ENCODE data around the gene AMIGO1. TPM values are rescaled to one million over a fixed set of nuclear protein-coding genes. Genes with fewer than 3 reads are reported as not detected.

The AMIGO1 gene
- total RNA-seq, 1 experiment from 2014 or later = 2.7 TPM

DNA sequence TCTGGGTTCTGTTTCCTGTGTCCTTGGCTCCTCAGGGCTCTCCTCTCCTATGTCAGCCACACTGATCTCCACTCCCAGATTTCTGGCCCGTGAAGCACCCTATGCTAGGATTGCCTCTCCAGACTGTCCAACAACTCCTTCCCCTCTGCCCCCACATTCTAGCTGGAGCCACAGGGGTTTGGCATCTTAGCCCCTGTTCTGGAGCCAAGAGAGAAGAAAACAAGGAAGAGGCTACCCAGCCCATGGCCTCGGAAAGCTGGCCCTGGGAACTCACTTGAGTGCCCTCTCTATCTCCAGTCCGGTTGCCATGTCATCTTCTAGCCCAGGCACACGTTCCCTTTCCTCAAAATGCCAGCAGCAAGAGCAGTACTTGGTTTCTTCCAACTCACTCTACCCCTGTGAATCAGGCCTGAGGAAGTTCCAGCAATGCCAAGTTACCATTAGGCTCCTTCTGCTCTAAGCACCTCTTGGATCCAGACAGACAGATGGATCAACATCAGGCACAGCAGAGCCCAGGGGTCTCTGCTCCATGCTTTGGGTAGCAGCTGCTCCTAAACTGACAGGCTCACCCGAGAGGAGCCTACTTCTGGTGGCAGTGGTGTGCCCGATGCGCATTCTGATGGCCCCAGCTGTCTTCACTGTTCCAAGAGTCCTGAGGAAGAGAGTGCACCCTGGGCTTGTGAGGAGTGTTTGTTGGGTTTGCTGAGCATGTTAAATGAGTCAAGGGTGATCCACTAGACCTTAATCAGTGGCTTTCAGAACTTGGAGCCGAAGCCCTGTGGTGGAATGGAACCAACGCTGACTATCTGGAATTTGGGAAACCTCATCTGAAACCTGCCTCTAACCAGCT lies 18.5 kb upstream of the AMIGO1 start:
- TF ChIP-seq EZH2 (IDR thresholded peaks at IDR 0.05; ENCODE audit: low read length, unreplicated experiment) = no peak
- DNase-seq (no peak), ATAC-seq (no peak)
- H3K27me3 ChIP-seq (ENCODE audit: low read length) = 0 out of 2 replicates have a peak, but pooled peaks cover 8% of the 10 kb centered on the region
- no peak overlapping the region for H3K9ac ChIP-seq (ENCODE audit: low read length)
- H3K4me3 ChIP-seq (ENCODE audit: low read length) = no peak overlapping the region
- no peaks in the 10 kb centered on the region for H3K9me3 ChIP-seq (ENCODE audit: low read length)
- H3F3A ChIP-seq (ENCODE audit: low read length, unreplicated experiment) = no peaks in the 10 kb centered on the region
- no peaks in the 10 kb centered on the region for H4K20me1 ChIP-seq (ENCODE audit: low read length)
- POLR2A ChIA-PET (ENCODE audit: unreplicated experiment) = no interaction called here
- H3K79me2 ChIP-seq (ENCODE audit: low read length) = no peaks in the 10 kb centered on the region
- no peaks in the 10 kb centered on the region for H3K4me1 ChIP-seq (ENCODE audit: insufficient read depth, low read length)
- no peak overlapping the region for H3K27ac ChIP-seq (ENCODE audit: low read length)
- H2AFZ ChIP-seq (ENCODE audit: low read length) = no peak overlapping the region
- intact Hi-C loops (cut with micrococcal nuclease) = no loop called here
- no TSS peak for BruUV-seq (replicated peaks)
- CTCF ChIA-PET = no interaction called here
- H3K36me3 ChIP-seq (ENCODE audit: low read depth, low read length) = no peaks in the 10 kb centered on the region
- no peaks in the 10 kb centered on the region for H3K9me2 ChIP-seq (replicated peaks; ENCODE audit: low read length)
- no peak overlapping the region for H3K4me2 ChIP-seq (ENCODE audit: low read length)

GRCh38 chr1:109527098-109527811 lies 17.7 kb upstream of the AMIGO1 start:
- H3K27ac ChIP-seq (ENCODE audit: low read length) = no peak overlapping the region
- ATAC-seq (no peak), DNase-seq (no peak)
- H4K20me1 ChIP-seq (ENCODE audit: low read length) = no peaks in the 10 kb centered on the region
- no peaks in the 10 kb centered on the region for H3F3A ChIP-seq (ENCODE audit: low read length, unreplicated experiment)
- POLR2A ChIA-PET (ENCODE audit: unreplicated experiment) = no interaction called here
- BruUV-seq (replicated peaks) = no TSS peak
- H3K4me3 ChIP-seq (ENCODE audit: low read length) = no peak overlapping the region
- intact Hi-C loops (cut with micrococcal nuclease) = no loop called here
- no peaks in the 10 kb centered on the region for H3K9me2 ChIP-seq (replicated peaks; ENCODE audit: low read length)
- CTCF ChIA-PET = no interaction called here
- H3K4me1 ChIP-seq (ENCODE audit: insufficient read depth, low read length) = no peaks in the 10 kb centered on the region
- TF ChIP-seq EZH2phosphoT487 (IDR thresholded peaks at IDR 0.05; ENCODE audit: borderline replicate concordance, low read length) (no peak), EZH2 (IDR thresholded peaks at IDR 0.05; ENCODE audit: low read length, unreplicated experiment) (no peak)
- TF ChIP-seq, protein P1, sequence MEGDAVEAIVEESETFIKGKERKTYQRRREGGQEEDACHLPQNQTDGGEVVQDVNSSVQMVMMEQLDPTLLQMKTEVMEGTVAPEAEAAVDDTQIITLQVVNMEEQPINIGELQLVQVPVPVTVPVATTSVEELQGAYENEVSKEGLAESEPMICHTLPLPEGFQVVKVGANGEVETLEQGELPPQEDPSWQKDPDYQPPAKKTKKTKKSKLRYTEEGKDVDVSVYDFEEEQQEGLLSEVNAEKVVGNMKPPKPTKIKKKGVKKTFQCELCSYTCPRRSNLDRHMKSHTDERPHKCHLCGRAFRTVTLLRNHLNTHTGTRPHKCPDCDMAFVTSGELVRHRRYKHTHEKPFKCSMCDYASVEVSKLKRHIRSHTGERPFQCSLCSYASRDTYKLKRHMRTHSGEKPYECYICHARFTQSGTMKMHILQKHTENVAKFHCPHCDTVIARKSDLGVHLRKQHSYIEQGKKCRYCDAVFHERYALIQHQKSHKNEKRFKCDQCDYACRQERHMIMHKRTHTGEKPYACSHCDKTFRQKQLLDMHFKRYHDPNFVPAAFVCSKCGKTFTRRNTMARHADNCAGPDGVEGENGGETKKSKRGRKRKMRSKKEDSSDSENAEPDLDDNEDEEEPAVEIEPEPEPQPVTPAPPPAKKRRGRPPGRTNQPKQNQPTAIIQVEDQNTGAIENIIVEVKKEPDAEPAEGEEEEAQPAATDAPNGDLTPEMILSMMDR (conservative IDR thresholded peaks at IDR 0.05; ENCODE audit: low read depth, low read length) = no peak
- no peaks in the 10 kb centered on the region for H3K79me2 ChIP-seq (ENCODE audit: low read length)
- H3K27me3 ChIP-seq (ENCODE audit: low read length) = 0 out of 2 replicates have a peak, but pooled peaks cover 8% of the 10 kb centered on the region
- no peaks in the 10 kb centered on the region for H3K36me3 ChIP-seq (ENCODE audit: low read depth, low read length)
- no peak overlapping the region for H2AFZ ChIP-seq (ENCODE audit: low read length)
- no peak overlapping the region for H3K4me2 ChIP-seq (ENCODE audit: low read length)
- no peaks in the 10 kb centered on the region for H3K9me3 ChIP-seq (ENCODE audit: low read length)
- no peak overlapping the region for H3K9ac ChIP-seq (ENCODE audit: low read length)

DNA sequence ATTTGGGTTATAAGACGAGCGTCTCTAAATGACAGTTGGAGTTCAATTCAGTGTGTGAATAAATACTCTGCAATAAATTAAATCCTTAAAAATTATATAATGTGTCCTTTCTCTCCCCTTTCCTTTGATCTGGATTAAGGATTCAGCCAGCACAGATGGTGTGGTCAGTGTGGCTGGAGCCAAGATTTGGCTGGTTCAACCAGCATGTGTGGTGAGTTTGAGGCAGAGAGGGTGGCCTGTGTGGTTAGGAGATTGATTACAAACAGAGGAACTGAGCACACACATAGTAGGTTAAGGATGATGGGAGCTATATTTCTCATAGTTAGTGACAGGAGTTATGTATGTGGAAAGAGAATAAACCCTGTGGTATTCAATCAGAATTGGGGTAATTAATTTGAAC lies 14.2 kb upstream of the AMIGO1 start:
- Histone ChIP-seq H3K9me3 (ENCODE audit: low read length) (no peaks in the 10 kb centered on the region), H3K4me2 (ENCODE audit: low read length) (no peak overlapping the region), H4K20me1 (ENCODE audit: low read length) (no peaks in the 10 kb centered on the region), H3K4me3 (ENCODE audit: low read length) (no peak overlapping the region), H3K9ac (ENCODE audit: low read length) (no peak overlapping the region), H3K79me2 (ENCODE audit: low read length) (no peaks in the 10 kb centered on the region), H3K27me3 (ENCODE audit: low read length) (0 out of 2 replicates have a peak, but pooled peaks cover 8% of the 10 kb centered on the region), H3K36me3 (ENCODE audit: low read depth, low read length) (no peaks in the 10 kb centered on the region), H3F3A (ENCODE audit: low read length, unreplicated experiment) (no peaks in the 10 kb centered on the region), H3K4me1 (ENCODE audit: insufficient read depth, low read length) (no peaks in the 10 kb centered on the region), H2AFZ (ENCODE audit: low read length) (no peak overlapping the region), H3K27ac (ENCODE audit: low read length) (no peak overlapping the region), H3K9me2 (replicated peaks; ENCODE audit: low read length) (no peaks in the 10 kb centered on the region)
- ATAC-seq (no peak), DNase-seq (no peak)
- intact Hi-C loops (cut with micrococcal nuclease) = no loop called here
- ChIA-PET CTCF (no interaction called here), POLR2A (ENCODE audit: unreplicated experiment) (no interaction called here)
- TF ChIP-seq, protein P1 (conservative IDR thresholded peaks at IDR 0.05; ENCODE audit: low read depth, low read length) = no peak
- TF ChIP-seq EZH2 (IDR thresholded peaks at IDR 0.05; ENCODE audit: low read length, unreplicated experiment) = no peak
- no peak for TF ChIP-seq EZH2phosphoT487 (IDR thresholded peaks at IDR 0.05; ENCODE audit: borderline replicate concordance, low read length)
- BruUV-seq (replicated peaks) = no TSS peak
